Activated naive CD4-positive, alpha-beta T cell treated with anti-CD3 and anti-CD28 coated beads for 36 hours (primary cell): Measurements from ENCODE around the gene EDC3. TPM values are rescaled to one million over a fixed set of nuclear protein-coding genes. Genes with fewer than 3 reads are reported as not detected.
A peak's percentile ranks its signal among the peaks of the same experiment; 100 is the strongest.
"Not testable (repeated sequence)": the region's sequence is repeated elsewhere in the genome, so short reads cannot be mapped to it uniquely, and the experiment has no call there.

Source experiments
- CTCF ChIA-PET: fragments of 350-600 bp; sonication (Branson Sonifier 250); formaldehyde crosslinking; loops from one replicate; lab custom pipeline; 2021; ENCODE audit warnings: antibody characterized with exemption; lab: Charles Lee
- DNase-seq: peaks from one replicate; pipeline ENCODE4 v3.0.0-alpha.2; 2020
- H3K27ac Mint-ChIP-seq: one replicate; pipeline ENCODE4 v1.8.0; 2021; ENCODE audit warnings: mild to moderate bottlenecking, mixed read lengths
- H3K27me3 Mint-ChIP-seq: one replicate; pipeline ENCODE4 v1.8.0; 2021; ENCODE audit warnings: low read depth, mixed read lengths
- H3K36me3 Mint-ChIP-seq: one replicate; pipeline ENCODE4 v1.8.0; 2021; ENCODE audit warnings: low read depth, mixed read lengths
- H3K4me1 Mint-ChIP-seq: one replicate; pipeline ENCODE4 v1.8.0; 2021; ENCODE audit warnings: low read depth, mixed read lengths
- H3K4me3 Mint-ChIP-seq: one replicate; pipeline ENCODE4 v1.8.0; 2021; ENCODE audit warnings: mild to moderate bottlenecking, moderate library complexity, mixed read lengths
- H3K9me3 Mint-ChIP-seq: one replicate; pipeline ENCODE4 v1.8.0; 2021; ENCODE audit warnings: mixed read lengths
- intact Hi-C: fragments of 100-400 bp; cut with micrococcal nuclease; formaldehyde crosslinking; loops from one replicate; pipeline ENCODE4 v1.15.1; 2023
- total RNA-seq, 2 experiments: library from RNA; stranded (reverse); gene quantifications; one replicate each; pipeline ENCODE4 v1.2.3, GENCODE V29; 2021

The EDC3 gene
- total RNA-seq, 2 experiments from 2014 or later, result 33.8 to 37.8 TPM

GRCh38 chr15:74629696-74630095 is 66.1 kb downstream of the EDC3 start:
- DNase-seq, H3K9me3 Mint-ChIP-seq, H3K4me1 Mint-ChIP-seq, H3K4me3 Mint-ChIP-seq, intact Hi-C loops, H3K27me3 Mint-ChIP-seq, H3K27ac Mint-ChIP-seq: not testable (repeated sequence)
- peaks cover 17% of the 10 kb centered on the region for H3K36me3 Mint-ChIP-seq
- CTCF ChIA-PET, result interaction anchor here (1.0 to 14.2 kb wide), 3 partner anchors 9 to 139 kb away, joined by 3 to 309 read pairs (median 180); no protein-coding TSS in a partner anchor

GRCh38 chr15:74628949-74629348 is 66.9 kb downstream of the EDC3 start:
- Mint-ChIP-seq H3K27me3 (no peaks in the 10 kb centered on the region), H3K4me3 (no peak overlapping the region), H3K27ac (no peak overlapping the region), H3K9me3 (no peaks in the 10 kb centered on the region), H3K4me1 (peaks cover 8% of the 10 kb centered on the region), H3K36me3 (peaks cover 19% of the 10 kb centered on the region)
- intact Hi-C loops, result no loop called here
- CTCF ChIA-PET, result interaction anchor here (0.8 to 14.2 kb wide), 4 partner anchors 10 to 187 kb away, joined by 3 to 309 read pairs (median 4); no protein-coding TSS in a partner anchor
- DNase-seq, result no peak

GRCh38 chr15:74628199-74628598 is 67.6 kb downstream of the EDC3 start:
- CTCF ChIA-PET, result interaction anchor here (0.7 to 1.0 kb wide), 4 partner anchors 9 to 187 kb away, joined by 3 to 6 read pairs (median 3); no protein-coding TSS in a partner anchor
- Mint-ChIP-seq H3K4me3 (no peak overlapping the region), H3K4me1 (peaks cover 8% of the 10 kb centered on the region), H3K9me3 (no peaks in the 10 kb centered on the region), H3K27me3 (no peaks in the 10 kb centered on the region), H3K27ac (peak overlapping the region; percentile 59), H3K36me3 (peaks cover 22% of the 10 kb centered on the region)
- no peak for DNase-seq
- intact Hi-C loops, result no loop called here

- Mint-ChIP-seq H3K4me1 (peaks cover 8% of the 10 kb centered on the region), H3K27ac (peak overlapping the region; percentile 63)
- CTCF ChIA-PET, result interaction anchor here (0.7 to 1.0 kb wide), 3 partner anchors 8 to 11 kb away, joined by 3 to 6 read pairs (median 4); no protein-coding TSS in a partner anchor
These were observed 68.1 kb downstream of the EDC3 start for GRCh38 chr15:74627766-74628165.

GRCh38 chr15:74626752-74627692 is 68.8 kb downstream of the EDC3 start:
- H3K36me3 Mint-ChIP-seq, result peaks cover 31% of the 10 kb centered on the region
- H3K4me1 Mint-ChIP-seq, result peaks cover 11% of the 10 kb centered on the region
- no peaks in the 10 kb centered on the region for H3K27me3 Mint-ChIP-seq
- CTCF ChIA-PET, result interaction anchor here (0.6 to 1.0 kb wide), 3 partner anchors 10 to 341 kb away, joined by 3 to 4 read pairs (median 3); no protein-coding TSS in a partner anchor
- H3K9me3 Mint-ChIP-seq, result no peaks in the 10 kb centered on the region
- peak overlapping the region; percentile 66 for H3K27ac Mint-ChIP-seq
- intact Hi-C loops, result no loop called here
- H3K4me3 Mint-ChIP-seq, result no peak overlapping the region
- no peak for DNase-seq

More at GRCh38 chr15:74627766-74628165, 68.1 kb downstream of the EDC3 start:
- Mint-ChIP-seq H3K27me3 (no peaks in the 10 kb centered on the region), H3K9me3 (no peaks in the 10 kb centered on the region), H3K4me3 (no peak overlapping the region), H3K36me3 (peaks cover 24% of the 10 kb centered on the region)
- no peak for DNase-seq
- intact Hi-C loops, result no loop called here

- Mint-ChIP-seq H3K27ac (peak overlapping the region; percentile 66), H3K4me3 (no peak overlapping the region), H3K9me3 (no peaks in the 10 kb centered on the region), H3K36me3 (peaks cover 37% of the 10 kb centered on the region), H3K4me1 (peaks cover 13% of the 10 kb centered on the region), H3K27me3 (no peaks in the 10 kb centered on the region)
- CTCF ChIA-PET, result interaction anchor here (0.6 to 1.0 kb wide), 2 partner anchors 141 to 342 kb away, joined by 3 read pairs; no protein-coding TSS in a partner anchor
- intact Hi-C loops, result no loop called here
- no peak for DNase-seq
These were observed 69.5 kb downstream of the EDC3 start for GRCh38 chr15:74626336-74626735.

- intact Hi-C loops, result no loop called here
- peaks cover 42% of the 10 kb centered on the region for H3K36me3 Mint-ChIP-seq
- no peak for DNase-seq
- CTCF ChIA-PET, result interaction anchor here (10.0 kb wide), 1 partner anchor 10 kb away, joined by 180 read pairs; no protein-coding TSS in a partner anchor
- H3K4me1 Mint-ChIP-seq, result peaks cover 19% of the 10 kb centered on the region
- peak overlapping the region; percentile 75 for H3K27ac Mint-ChIP-seq
- no peaks in the 10 kb centered on the region for H3K27me3 Mint-ChIP-seq
- H3K4me3 Mint-ChIP-seq, result no peak overlapping the region
- H3K9me3 Mint-ChIP-seq, result no peaks in the 10 kb centered on the region
These were observed 70.1 kb downstream of the EDC3 start for GRCh38 chr15:74625693-74626092.

- Mint-ChIP-seq H3K27me3 (no peaks in the 10 kb centered on the region), H3K9me3 (no peaks in the 10 kb centered on the region), H3K36me3 (peaks cover 46% of the 10 kb centered on the region), H3K4me3 (no peak overlapping the region), H3K27ac (no peak overlapping the region), H3K4me1 (peaks cover 30% of the 10 kb centered on the region)
- intact Hi-C loops, result no loop called here
- no peak for DNase-seq
- CTCF ChIA-PET, result interaction anchor here (4.0 to 10.0 kb wide), 2 partner anchors 12 to 146 kb away, joined by 33 to 180 read pairs; no protein-coding TSS in a partner anchor
These were observed 71.7 kb downstream of the EDC3 start for GRCh38 chr15:74624020-74624602.

- peaks cover 44% of the 10 kb centered on the region for H3K4me1 Mint-ChIP-seq
- no peak overlapping the region for H3K4me3 Mint-ChIP-seq
- intact Hi-C loops, result no loop called here
- peak overlapping the region; percentile 41 for H3K27ac Mint-ChIP-seq
- no peak for DNase-seq
- no peaks in the 10 kb centered on the region for H3K27me3 Mint-ChIP-seq
- H3K9me3 Mint-ChIP-seq, result no peaks in the 10 kb centered on the region
- CTCF ChIA-PET, result interaction anchor here (0.6 to 10.0 kb wide), 5 partner anchors 13 to 652 kb away, joined by 3 to 180 read pairs (median 4); no protein-coding TSS in a partner anchor
- H3K36me3 Mint-ChIP-seq, result peaks cover 36% of the 10 kb centered on the region
These were observed 73.1 kb downstream of the EDC3 start for GRCh38 chr15:74622758-74623157.

GRCh38 chr15:74621936-74622335 is 73.9 kb downstream of the EDC3 start:
- no peak overlapping the region for H3K27ac Mint-ChIP-seq
- intact Hi-C loops, result loop anchor here (2.0 kb wide), 1 partner anchor 247 kb away; no protein-coding TSS in a partner anchor
- peaks cover 52% of the 10 kb centered on the region for H3K4me1 Mint-ChIP-seq
- CTCF ChIA-PET, result interaction anchor here (0.6 to 10.0 kb wide), 12 partner anchors 14 to 653 kb away, joined by 3 to 180 read pairs (median 4); partner anchors contain the start of gene CYP1A1
- no peak for DNase-seq
- no peaks in the 10 kb centered on the region for H3K27me3 Mint-ChIP-seq
- H3K36me3 Mint-ChIP-seq, result peaks cover 36% of the 10 kb centered on the region
- H3K4me3 Mint-ChIP-seq, result no peak overlapping the region
- no peaks in the 10 kb centered on the region for H3K9me3 Mint-ChIP-seq

- H3K36me3 Mint-ChIP-seq, result peaks cover 36% of the 10 kb centered on the region
- intact Hi-C loops, result loop anchor here (2.0 kb wide), 1 partner anchor 247 kb away; no protein-coding TSS in a partner anchor
- no peak for DNase-seq
- peaks cover 56% of the 10 kb centered on the region for H3K4me1 Mint-ChIP-seq
- CTCF ChIA-PET, result interaction anchor here (0.6 to 10.0 kb wide), 14 partner anchors 14 to 333 kb away, joined by 3 to 180 read pairs (median 4); partner anchors contain the start of genes CPLX3 and CYP1A1
- peak overlapping the region; percentile 79 for H3K27ac Mint-ChIP-seq
- H3K9me3 Mint-ChIP-seq, result no peaks in the 10 kb centered on the region
- H3K27me3 Mint-ChIP-seq, result no peaks in the 10 kb centered on the region
- H3K4me3 Mint-ChIP-seq, result no peak overlapping the region
These were observed 74.3 kb downstream of the EDC3 start for GRCh38 chr15:74621546-74621920.
